GM12873 (cell line): ENCODE measurements around the gene ANKRD50.

ENCODE experiments used
- TF ChIP-seq, protein P1 (sequence below): IDR thresholded peaks from 2 replicates; pipeline ENCODE4 v1.5.1; 2012; ENCODE audit warnings: low read depth, mild to moderate bottlenecking, moderate library complexity, low read length, control low read depth; ENCODE audit not compliant: insufficient read depth; ENCODE audit errors: missing control alignments

The ANKRD50 gene

DNA sequence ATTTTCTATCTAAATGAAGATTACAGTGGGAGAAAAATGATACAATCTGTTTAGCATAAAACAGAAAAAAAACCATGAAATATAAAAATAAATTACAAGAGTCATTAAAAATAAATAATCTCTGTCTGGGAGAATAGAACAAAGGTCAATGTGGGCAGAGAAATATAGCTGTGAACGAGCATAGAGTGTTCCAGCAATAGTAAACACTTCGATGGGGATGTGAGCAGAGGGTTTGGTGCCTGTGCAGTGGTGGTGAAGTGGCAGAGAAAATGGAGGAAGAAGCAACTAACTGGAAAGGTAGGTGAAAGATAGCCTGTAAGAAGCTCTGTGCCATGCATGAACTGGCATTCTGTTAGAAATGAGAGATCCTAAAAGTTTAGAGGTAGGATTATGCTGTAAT is 64.9 kb downstream of the ANKRD50 start:
- TF ChIP-seq, protein P1, sequence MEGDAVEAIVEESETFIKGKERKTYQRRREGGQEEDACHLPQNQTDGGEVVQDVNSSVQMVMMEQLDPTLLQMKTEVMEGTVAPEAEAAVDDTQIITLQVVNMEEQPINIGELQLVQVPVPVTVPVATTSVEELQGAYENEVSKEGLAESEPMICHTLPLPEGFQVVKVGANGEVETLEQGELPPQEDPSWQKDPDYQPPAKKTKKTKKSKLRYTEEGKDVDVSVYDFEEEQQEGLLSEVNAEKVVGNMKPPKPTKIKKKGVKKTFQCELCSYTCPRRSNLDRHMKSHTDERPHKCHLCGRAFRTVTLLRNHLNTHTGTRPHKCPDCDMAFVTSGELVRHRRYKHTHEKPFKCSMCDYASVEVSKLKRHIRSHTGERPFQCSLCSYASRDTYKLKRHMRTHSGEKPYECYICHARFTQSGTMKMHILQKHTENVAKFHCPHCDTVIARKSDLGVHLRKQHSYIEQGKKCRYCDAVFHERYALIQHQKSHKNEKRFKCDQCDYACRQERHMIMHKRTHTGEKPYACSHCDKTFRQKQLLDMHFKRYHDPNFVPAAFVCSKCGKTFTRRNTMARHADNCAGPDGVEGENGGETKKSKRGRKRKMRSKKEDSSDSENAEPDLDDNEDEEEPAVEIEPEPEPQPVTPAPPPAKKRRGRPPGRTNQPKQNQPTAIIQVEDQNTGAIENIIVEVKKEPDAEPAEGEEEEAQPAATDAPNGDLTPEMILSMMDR = no peak

DNA sequence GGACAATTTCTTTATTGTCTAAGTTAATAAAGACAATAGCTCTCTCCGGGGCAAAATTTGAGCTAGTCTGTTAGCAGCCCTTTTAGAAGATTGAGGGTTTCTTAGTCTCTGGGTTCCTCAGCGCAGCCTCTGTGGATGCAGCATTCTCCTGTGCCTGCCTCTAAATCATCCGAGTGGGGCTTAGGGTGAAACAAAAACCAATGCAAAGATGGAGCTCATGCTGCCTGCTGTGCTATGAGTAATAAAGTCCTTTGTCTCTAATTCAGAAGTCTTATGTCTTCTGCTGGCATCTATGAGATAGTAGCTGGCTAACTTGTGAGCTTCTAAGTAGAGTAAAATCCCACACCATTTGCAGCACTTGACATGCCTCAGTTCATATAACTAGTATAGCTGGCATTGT is 67.9 kb downstream of the ANKRD50 start:
- TF ChIP-seq, protein P1 = no peak

DNA sequence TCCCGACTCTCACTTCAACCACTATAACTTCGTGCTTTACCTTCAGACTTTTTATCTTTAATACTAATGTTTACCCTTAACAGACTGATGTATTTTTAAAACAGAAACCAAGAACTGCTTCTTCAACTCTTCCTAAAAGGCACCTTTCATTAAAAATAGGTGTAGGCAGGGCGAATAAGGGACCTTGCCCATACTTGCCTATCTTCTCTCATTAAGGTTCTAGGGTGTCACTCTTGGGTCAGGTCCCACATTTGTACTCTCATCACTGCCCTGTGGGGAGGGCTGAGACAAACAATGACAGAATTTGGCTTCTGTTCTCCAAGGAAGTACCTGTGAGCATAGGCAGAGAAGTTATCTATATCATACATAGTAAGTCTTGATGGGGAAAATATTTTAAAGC is 69.7 kb downstream of the ANKRD50 start:
- TF ChIP-seq, protein P1 = no peak

DNA sequence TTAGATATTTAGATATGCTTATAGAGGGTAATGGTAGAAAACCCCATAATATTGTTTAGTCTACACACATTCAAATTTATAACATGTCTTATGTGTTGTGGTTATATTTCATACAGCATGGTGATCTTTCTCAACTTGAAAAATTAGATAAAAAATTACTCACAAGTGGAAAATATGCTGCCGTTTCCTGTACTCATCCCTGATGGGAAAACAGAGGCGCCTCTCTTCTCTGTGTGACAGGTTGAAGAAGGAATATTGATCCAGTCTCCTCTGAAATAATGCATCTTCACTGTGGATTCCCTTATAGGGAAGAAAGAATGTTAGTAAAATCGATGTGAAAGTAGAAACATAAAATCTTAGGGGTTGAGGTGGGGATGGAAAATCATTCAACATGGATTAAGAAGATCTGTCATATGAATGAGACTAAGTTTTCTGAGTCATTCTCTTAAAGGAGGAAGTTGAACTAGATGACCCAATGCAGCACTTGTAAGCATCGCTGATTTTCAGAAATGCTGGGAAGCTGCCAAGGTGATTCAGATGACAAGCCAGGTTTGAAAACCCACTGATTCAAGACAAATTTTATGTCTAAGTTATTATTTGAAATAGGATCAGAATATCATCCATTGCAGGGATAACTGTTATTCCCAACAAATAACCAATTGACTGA is 70.7 kb downstream of the ANKRD50 start:
- TF ChIP-seq, protein P1 = no peak

DNA sequence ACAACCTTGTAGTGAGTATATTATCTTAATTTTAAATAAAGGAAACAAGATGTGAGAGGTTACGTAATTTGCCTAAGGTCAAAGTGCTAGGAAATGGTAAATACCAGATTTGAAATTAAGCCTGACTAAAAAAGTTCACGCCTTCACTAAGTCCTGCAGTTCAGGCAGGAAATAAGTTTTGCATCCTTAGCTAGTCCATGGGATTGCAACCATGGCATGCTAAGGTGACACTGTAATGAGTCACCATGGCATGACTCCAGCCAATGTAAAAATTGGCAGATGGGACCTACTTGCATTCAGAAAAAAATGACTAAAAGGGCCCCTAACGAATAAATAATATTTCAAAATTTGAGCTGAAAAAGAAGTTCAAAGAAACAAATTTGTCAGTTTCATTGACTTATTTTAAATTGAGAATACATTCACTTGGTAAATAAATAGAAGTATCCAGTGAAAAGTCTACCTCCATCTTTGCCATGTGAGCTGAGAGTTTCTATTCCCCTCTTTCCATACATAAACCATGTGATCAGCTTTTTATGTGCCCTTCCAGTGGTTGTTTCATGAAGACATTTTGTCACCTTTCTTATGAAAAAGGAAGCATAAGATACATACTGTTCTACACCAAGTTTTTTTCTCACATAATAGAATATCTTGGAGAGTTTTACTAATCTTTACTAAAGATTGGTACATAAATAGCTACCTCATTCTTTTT is 72.4 kb downstream of the ANKRD50 start:
- TF ChIP-seq, protein P1 = no peak

DNA sequence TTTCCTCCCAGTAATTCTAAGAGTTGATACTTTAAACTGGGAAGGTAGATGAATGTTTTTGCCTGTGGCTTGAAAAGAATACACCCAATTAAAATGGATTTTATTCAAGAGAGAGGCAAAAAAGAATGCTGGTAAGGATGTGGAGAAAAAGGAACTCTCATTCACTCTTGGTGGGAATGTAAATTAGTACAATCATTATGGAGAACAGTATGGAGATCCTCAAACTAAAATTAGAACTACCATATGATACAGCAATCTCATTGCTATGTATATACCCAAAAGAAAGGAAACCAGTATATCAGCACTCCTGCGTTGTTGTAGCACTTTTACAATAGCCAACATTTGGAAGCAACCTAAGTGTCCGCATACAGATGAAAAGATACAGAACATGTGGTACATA is 75.2 kb downstream of the ANKRD50 start:
- TF ChIP-seq, protein P1 = no peak

DNA sequence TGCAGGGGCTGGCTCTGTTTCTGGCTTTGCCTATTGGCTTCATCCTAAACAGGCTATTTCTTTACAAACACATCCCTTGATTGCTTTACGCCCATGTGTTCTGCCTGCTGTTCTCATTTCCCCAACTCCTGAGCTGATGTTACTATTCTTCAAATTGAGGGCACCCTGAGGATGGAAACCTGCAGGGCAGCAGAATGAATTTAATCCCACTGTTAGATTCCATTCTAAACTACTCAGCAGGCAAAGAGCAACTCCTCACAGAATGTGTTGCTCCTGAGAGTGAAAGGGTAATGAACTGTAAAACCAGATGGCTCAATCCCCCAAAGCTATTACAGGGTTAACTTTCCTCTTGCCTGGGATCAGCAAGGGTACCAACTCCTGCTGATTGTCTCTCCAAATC is 75.7 kb downstream of the ANKRD50 start:
- TF ChIP-seq, protein P1 = no peak
